GM18499 (cell line): ENCODE measurements around the gene ZMAT5.

Source experiments
- ATAC-seq: cut with Tn5 transposase; IDR thresholded peaks from one replicate; pipeline ENCODE4 v1.9.1; 2021; ENCODE audit warnings: moderate number of reproducible peaks; ENCODE audit not compliant: insufficient read depth, unreplicated experiment

Gene ZMAT5

DNA sequence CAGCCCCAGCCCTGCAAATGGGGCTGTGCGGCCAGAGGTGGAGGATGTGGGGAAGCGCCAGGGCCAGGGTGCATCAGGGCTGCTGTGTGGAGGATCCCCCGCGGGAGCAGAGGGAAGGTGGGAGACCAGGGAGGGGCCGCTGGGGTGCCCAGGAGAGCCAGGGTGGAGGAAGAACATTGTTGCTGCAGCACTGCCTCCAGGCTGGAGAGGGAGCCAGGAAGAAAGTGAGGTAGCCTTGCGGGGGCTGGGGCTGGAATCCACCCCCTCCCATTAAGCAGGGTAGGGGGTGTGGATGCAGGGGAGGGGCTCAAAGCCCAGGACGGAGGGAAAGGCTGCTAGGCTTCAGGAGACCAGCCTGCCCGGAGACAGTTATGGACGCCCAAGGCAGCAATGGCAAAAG is 32.0 kb downstream of the ZMAT5 start:
- ATAC-seq, result no peak

DNA sequence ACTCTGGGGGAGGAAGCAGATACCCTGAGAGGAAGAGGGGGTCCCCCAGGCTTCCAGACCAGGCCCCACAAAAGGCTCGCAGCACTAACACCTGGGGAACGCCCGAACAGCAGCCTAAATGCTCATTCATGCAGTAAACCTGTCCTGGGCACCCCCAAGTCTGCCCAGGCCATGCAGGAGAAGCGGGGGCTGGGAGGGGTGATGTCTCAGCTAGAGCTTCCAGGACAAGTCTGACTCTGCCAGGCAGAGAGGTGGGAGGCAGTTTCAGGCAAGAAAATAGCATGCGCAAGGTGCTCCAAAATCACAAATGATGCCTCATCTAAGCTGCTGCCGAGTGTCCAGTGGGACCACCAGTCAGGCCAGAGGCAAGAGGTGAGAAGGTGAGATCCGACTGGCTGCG is 32.4 kb downstream of the ZMAT5 start:
- ATAC-seq, result no peak

- no peak for ATAC-seq
Measured at GRCh38 chr22:29733362-29734201, 33.2 kb downstream of the ZMAT5 start.

- ATAC-seq, result no peak
Measured at GRCh38 chr22:29732883-29733282, 33.9 kb downstream of the ZMAT5 start.

GRCh38 chr22:29731058-29731850 is 35.6 kb downstream of the ZMAT5 start:
- ATAC-seq, result no peak

DNA sequence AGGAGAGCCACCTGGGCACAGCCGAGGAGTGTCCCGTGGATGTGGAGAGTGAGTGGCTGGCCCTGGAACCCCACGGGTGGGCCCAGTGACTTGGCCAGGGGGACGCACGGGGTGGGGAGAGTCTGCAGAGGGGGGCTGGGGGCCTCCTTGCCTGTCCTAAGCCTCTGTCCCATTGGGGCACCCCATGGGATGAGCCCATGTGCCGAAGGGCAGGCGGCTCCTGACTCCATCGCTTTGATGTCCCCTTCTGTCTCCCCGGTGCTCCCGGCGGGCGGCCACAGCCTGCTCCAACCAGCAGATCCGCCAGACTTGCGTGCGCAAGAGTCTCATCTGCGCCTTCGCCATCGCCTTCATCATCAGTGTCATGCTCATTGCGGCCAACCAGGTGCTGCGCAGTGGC is 37.6 kb downstream of the ZMAT5 start:
- no peak for ATAC-seq

DNA sequence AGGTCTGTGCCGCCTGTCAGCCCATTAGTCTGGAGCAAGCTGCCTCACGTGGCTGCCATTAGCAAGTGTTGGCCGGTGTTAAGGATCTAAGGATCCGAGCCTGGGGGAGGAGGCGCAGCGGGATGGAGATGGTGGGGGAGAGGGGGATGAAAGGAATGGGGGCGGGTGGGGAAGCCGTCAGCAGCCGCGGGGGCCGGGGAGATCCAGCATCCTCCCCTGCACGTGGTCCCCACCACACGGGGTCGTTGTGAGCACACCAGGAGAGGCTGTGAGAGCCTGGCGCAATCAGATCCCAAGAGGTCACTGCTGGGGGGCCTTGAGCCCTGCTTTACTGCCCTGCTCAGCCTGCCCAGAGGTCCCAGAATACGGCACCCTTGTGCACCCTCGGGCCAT is 39.7 kb downstream of the ZMAT5 start:
- no peak for ATAC-seq

- no peak for ATAC-seq
Measured at GRCh38 chr22:29726512-29727130, 40.2 kb downstream of the ZMAT5 start.

GRCh38 chr22:29726106-29726505 is 40.7 kb downstream of the ZMAT5 start:
- ATAC-seq, result no peak

DNA sequence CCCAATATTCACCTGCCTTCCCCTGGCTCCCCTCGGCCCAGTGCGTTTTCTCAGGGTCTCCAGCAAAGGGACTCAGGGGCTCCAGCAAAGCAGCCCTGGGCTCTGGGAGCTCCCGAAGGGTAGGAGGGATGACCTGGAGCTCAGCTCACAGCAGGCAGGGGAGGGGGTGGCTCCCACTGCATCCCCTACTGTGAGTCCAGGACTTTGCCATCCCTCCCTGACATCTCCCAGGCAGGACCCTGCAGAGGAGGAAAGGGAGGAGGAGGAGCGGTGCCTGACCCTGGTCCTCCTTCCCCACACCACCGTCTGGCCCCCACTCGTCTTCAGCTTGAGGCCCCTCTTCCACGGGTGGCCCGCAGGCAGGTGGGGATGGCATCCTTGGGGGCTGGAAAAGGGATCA is 42.0 kb downstream of the ZMAT5 start:
- no peak for ATAC-seq

- ATAC-seq, result no peak
Measured at GRCh38 chr22:29723766-29724165, 43.0 kb downstream of the ZMAT5 start.

DNA sequence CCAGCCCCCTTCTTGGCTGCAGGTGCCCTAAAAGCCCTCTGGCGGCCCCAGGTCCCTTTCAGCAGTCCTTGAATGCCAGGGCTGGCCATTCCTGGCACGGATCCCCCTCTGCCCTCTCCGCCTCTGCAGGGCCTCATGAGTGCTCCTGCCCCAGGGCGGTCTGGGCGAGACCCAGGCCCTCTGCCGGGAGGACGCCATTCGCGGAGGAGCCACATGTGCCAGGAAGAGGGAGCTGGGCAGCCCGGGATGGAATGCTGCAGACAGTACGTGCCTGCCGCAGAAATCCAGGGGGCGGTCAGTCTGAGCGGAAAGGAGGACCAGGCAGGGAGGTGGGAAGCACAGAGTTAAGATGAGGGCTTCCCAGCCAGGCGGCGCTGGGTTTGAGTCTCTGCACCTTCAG is 44.2 kb downstream of the ZMAT5 start:
- ATAC-seq, result no peak

DNA sequence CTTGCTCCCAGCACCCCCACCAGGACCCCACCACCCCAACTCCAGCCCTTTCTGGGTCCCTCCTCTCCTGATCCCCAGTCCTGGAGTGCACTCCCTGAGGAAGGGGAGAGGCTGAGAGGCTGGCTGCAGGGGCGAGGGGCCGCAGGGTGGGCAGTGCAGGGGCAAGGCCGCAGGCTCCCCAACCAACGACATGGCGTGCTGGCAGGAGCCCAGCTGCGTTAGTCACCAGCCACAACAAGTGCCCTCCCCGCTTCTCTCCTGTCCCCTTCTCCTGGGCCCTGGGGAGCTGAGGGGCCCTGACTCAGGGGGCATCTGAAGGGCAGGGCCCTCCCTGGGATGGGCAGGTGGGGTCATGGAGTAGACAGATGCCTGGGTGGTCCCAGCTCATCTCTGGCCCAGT is 44.7 kb downstream of the ZMAT5 start:
- ATAC-seq, result no peak

GRCh38 chr22:29720811-29721323 is 45.9 kb downstream of the ZMAT5 start:
- ATAC-seq, result no peak

- no peak for ATAC-seq
Measured at GRCh38 chr22:29719899-29720645, 46.7 kb downstream of the ZMAT5 start, which contains the start of gene CABP7. Gene CABP7 (plus strand): TSS chr22:29720003. CDS start chr22:29720425, 422 bp downstream.

DNA sequence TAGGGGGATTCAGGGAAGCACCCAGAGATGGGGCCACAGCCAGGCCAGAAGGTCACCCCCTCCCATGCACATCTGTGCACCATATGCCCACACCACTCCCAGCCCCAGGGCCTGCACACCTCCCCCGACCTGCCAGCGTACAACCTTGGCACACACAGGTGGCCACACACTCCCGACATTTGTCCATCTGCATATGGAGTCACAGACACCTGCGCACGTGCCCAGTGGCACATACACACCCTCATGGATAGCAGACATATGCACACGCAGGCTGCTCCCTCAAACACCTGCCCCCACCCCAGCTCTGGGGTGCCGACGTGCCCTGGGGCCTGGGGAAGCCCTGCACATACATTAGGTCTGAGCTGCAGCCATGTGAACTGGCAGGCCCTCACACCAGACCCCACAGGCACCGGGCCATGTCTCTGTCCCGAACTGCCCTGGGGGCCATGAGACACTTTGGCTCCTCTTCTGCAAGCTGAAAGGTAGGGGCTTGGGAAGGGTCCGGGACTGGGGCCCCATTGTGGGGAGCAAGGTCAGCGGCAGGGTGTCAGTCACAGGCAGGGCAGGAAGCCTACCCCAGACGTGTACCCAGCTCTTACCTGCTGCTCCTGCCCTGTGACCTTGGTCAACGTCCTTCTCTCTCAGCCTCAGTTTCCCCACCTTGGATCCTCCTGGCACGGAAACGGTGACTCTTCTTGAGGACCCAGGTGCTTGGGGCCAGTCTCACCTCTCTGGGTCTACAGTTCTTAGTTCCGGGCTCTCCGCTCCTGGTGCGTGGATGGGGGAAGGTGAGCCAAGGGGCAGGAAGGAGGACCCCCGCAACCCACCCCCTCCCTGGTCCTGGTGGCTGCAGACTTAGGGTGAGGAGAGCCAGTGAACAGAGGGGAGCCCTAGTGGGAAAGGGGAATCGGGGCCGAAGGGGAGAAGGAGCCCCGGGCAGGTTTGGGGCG is 47.6 kb downstream of the ZMAT5 start:
- no peak for ATAC-seq

DNA sequence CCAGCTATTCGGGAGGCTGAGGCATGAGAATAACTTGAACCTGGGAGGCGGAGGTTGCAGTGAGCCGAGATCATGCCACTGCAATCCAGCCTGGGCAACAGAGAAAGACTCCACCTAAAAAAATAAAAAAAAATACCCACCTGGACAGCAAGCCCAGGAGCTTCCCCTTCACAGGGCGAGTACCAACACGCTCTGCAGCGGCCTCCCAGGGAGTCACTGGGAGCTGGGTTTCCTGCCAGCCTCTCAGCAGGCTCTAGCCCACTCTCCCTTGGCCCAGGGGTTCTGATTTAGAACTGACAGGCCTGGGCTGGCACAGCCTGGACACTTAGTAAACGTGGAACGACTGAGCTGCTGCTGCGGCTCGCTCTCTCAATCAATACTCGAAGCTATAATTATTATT is 49.0 kb downstream of the ZMAT5 start:
- ATAC-seq, result no peak

GRCh38 chr22:29716814-29717545 is 49.8 kb downstream of the ZMAT5 start:
- ATAC-seq, result no peak
